H54 (cell line): ENCODE measurements around the gene SMIM33.
"Not testable (repeated sequence)": the region's sequence is repeated elsewhere in the genome, so short reads cannot be mapped to it uniquely, and the experiment has no call there.

Experiments
- DNase-seq: peaks from one replicate; pipeline ENCODE4 v3.0.0; 2011; ENCODE audit warnings: low spot score, mixed read lengths; ENCODE audit not compliant: insufficient read length
- FAIRE-seq: peaks from 3 replicates; lab custom pipeline; 2011; peaks lifted over from hg19 to GRCh38; lab: Jason Lieb, UNC
- POLR2A ChIP-seq: IDR thresholded peaks from 2 replicates; pipeline ENCODE4 v1.6.1; 2011; ENCODE audit warnings: low read depth, mild to moderate bottlenecking, low read length

Gene SMIM33

GRCh38 chr5:139470821-139471300 is at the start of gene SMIM33:
Gene SMIM33 (plus strand): TSS chr5:139471004. CDS start chr5:139471122, 118 bp downstream.
- FAIRE-seq (no peak), DNase-seq (no peak)
- no peak for TF ChIP-seq POLR2A

DNA sequence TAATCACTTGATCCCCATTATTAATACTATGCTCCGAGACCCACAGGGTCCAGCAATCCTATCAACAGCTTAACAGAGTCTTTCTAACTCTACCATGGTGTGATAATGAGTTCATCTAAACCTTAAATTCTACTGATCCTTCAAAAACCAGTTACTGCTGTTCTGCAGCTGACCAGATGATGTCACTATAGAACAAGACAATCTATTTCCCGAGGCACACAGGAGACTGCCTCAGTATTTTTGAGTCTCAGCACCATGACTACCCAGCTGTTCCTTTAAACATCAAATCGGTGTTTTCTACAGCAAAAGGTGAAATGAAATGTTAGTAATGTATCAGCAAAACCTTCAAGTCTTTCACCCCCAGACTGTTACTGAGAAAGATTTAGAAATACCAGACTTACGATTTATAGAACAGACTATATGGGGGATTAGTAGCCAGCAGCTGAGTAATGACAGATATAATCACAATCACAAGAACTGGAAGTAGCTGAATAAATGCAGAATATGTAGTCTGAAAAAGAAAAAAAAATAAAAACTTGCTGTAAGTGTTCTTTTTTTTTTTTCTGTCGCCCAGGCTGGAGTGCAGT is 48.4 kb upstream of the SMIM33 start:
- TF ChIP-seq POLR2A = no peak
- DNase-seq = peak; percentile 46
- peak; percentile 75 for FAIRE-seq

DNA sequence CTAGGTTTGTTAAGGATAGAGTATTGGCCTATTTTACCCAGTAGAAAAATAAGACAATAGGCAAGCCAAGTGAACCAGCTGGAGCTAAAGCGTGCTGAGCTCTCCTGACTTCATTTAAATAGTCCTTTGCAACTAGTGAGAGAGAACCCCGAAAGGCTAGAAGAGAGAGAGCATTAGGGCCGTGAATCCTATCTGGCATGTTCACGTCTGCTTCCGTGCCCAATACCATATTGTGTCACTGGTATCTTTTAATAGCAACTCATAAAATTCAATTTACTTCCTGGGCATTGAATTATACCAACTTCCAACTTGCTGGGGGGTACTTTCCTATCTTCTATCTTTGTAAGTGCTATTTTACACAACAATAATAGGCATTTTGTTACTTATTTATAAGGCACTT is 45.3 kb upstream of the SMIM33 start:
- DNase-seq (no peak), FAIRE-seq (no peak)
- no peak for TF ChIP-seq POLR2A

- FAIRE-seq (no peak), DNase-seq (no peak)
- TF ChIP-seq POLR2A = no peak
These were observed 44.5 kb upstream of the SMIM33 start for GRCh38 chr5:139426203-139426885.

GRCh38 chr5:139430015-139430414 is 40.8 kb upstream of the SMIM33 start:
- TF ChIP-seq POLR2A = no peak
- no peak for FAIRE-seq

GRCh38 chr5:139431706-139432105 is 39.1 kb upstream of the SMIM33 start:
- DNase-seq (no peak), FAIRE-seq (no peak)
- no peak for TF ChIP-seq POLR2A

More at GRCh38 chr5:139430015-139430414, 40.8 kb upstream of the SMIM33 start:
- DNase-seq = no peak

- no peak for DNase-seq
- no peak for FAIRE-seq
- TF ChIP-seq POLR2A = no peak
These were observed 35.1 kb upstream of the SMIM33 start for GRCh38 chr5:139435676-139436075.

- no peak for FAIRE-seq
These were observed 32.1 kb upstream of the SMIM33 start for GRCh38 chr5:139438707-139439012.

DNA sequence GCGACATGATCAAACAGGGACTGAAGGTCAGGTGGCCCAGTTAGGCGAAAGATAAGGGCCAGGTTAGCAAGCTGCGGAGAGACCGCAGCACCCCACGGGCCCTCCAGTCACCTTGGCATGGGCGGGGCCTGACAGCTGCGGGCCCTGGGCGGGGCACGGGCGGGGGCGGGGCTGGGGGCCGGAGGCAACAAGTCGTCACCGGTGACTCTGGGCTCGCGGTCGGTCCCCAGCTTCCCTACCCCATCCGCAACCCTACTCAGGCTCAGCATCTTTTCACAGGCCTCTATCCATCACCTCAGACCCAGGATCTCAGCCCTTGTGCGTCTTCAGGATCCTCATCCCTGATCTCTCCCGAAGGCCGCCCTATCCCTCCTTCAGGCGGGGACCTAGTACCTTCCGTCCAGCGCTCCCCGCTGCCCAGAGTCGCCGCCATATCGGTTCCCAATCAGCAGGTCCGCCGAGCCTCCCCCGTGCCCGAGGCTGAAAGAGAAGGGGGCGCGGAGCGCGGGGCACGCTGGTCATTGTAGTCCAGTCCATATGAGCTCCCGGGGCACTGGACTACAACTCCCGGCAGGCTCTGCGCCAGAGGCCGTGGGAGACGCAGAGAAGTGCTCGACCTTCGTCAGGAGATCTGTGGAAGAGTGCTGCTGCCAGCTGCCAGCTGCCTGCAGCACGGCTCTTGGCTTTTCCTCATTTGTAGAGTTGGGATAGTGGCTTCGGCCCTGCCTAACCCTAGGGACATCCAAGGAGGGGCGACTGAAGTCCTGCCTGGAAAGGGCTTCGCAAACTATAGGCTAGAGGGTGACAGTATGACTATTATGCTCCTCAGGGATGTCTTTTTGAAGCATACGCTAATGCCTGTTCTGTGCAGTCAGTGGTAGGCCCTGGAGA is 31.5 kb upstream of the SMIM33 start, which contains the start of gene DNAJC18:
Gene DNAJC18, minus strand, starts transcription at position 513 of the 891 bp plus-strand sequence. Its CDS starts 80 bp downstream, at position 433.
- FAIRE-seq = no peak
- DNase-seq = peak; percentile 85
- peak; percentile 28; the same call in 1 of the 2 replicates for TF ChIP-seq POLR2A

More at GRCh38 chr5:139438707-139439012, 32.1 kb upstream of the SMIM33 start:
- TF ChIP-seq POLR2A = no peak
- DNase-seq = no peak

DNA sequence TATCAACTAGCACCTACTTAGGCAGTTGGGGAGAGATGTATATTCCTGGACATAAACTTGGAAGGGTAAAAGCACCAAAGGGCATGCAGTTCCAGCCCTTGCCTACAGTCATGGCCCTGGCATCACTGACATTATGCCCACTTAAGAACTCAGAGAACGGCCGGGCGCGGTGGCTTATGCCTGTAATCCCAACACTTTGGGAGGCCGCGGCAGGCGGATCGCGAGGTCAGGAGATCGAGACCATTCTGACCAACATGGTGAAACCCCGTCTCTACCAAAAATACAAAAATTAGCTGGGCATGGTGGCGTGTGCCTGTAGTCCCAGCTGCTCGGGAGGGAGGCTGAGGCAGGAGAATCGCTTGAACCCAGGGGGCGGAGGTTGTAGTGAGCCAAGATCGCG is 30.4 kb upstream of the SMIM33 start:
- DNase-seq = not testable (repeated sequence)

DNA sequence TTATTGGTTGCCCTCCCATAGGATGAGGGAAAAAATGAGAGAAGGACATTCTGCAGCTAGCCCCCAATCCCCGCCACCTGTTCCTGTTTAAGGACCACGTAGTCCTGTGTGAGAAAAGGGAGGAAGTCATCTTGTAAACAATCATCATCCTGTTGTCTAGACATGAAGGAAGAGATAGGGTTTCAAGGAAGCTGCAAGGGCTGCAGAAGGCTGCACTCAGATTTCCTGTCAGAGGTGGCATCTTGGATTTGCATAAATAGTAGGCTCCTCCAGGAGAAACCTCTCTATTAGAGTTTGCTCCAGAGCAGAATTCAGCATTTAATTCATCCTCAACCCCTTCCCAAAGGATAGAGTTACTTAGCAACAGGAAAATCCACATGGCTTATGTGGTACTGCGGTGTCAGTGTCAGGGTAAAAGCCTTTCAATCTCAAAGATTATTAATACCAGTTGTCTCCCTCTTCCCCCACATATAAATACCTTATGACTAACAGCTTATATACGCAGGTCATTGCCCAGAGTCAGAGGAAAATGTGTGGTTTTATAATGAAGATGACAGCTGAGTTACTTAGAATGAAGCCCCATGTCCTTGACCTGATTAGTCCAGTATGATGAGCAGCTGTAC is 26.9 kb upstream of the SMIM33 start:
- FAIRE-seq (no peak), DNase-seq (no peak)
- TF ChIP-seq POLR2A = no peak

More for the DNA sequence above, 30.4 kb upstream of the SMIM33 start:
- FAIRE-seq = not testable (repeated sequence)

- TF ChIP-seq POLR2A = no peak
- DNase-seq (no peak), FAIRE-seq (no peak)
These were observed 25.3 kb upstream of the SMIM33 start for GRCh38 chr5:139445325-139446170.
